MM.1S (cell line): ENCODE data around the gene NLGN1.

Experiments used
- CTCF ChIP-seq: fragments of 300-600 bp; sonication (generic); IDR thresholded peaks from 2 replicates; pipeline ENCODE4 v1.5.1; 2016; ENCODE audit warnings: antibody characterized with exemption, low read length, mixed read lengths
- EZH2 ChIP-seq: fragments of 300-600 bp; sonication (generic); optimal IDR thresholded peaks from 2 replicates; pipeline ENCODE3; 2017; ENCODE audit warnings: low read depth, mild to moderate bottlenecking, antibody characterized with exemption, low read length, mixed read lengths
- EZH2phosphoT487 ChIP-seq: fragments of 300-600 bp; sonication (generic); IDR thresholded peaks from 2 replicates; pipeline ENCODE4 v1.6.1; 2018; ENCODE audit warnings: antibody characterized with exemption, low read length

GRCh38 chr3:173501931-173502489, 104.5 kb downstream of the NLGN1 start:
- TF ChIP-seq CTCF: no peak
- TF ChIP-seq EZH2phosphoT487: no peak
- no peak for TF ChIP-seq EZH2
